HCEC 1CT (cell line): ENCODE results near the gene P3H1.
"Not testable (repeated sequence)": the region's sequence is repeated elsewhere in the genome, so short reads cannot be mapped to it uniquely, and the experiment has no call there.

Experiments used
- DNase-seq: peaks from one replicate; pipeline ENCODE4 v3.0.0-alpha.2; 2017

The P3H1 gene, protein sequence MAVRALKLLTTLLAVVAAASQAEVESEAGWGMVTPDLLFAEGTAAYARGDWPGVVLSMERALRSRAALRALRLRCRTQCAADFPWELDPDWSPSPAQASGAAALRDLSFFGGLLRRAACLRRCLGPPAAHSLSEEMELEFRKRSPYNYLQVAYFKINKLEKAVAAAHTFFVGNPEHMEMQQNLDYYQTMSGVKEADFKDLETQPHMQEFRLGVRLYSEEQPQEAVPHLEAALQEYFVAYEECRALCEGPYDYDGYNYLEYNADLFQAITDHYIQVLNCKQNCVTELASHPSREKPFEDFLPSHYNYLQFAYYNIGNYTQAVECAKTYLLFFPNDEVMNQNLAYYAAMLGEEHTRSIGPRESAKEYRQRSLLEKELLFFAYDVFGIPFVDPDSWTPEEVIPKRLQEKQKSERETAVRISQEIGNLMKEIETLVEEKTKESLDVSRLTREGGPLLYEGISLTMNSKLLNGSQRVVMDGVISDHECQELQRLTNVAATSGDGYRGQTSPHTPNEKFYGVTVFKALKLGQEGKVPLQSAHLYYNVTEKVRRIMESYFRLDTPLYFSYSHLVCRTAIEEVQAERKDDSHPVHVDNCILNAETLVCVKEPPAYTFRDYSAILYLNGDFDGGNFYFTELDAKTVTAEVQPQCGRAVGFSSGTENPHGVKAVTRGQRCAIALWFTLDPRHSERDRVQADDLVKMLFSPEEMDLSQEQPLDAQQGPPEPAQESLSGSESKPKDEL

GRCh38 chr1:42766741-42767509, at the start of gene P3H1, which contains the start of gene C1orf50:
Gene P3H1 (minus strand): TSS chr1:42767028. CDS start chr1:42766971, 57 bp downstream.
Gene C1orf50 (plus strand): TSS chr1:42767249. CDS start chr1:42767312, 63 bp downstream.
- DNase-seq, result peak; percentile 99

- no peak for DNase-seq
Measured at GRCh38 chr1:42815941-42816584, 49.2 kb upstream of the P3H1 start.

GRCh38 chr1:42814815-42815214, 48.0 kb upstream of the P3H1 start:
- DNase-seq, result not testable (repeated sequence)

DNA sequence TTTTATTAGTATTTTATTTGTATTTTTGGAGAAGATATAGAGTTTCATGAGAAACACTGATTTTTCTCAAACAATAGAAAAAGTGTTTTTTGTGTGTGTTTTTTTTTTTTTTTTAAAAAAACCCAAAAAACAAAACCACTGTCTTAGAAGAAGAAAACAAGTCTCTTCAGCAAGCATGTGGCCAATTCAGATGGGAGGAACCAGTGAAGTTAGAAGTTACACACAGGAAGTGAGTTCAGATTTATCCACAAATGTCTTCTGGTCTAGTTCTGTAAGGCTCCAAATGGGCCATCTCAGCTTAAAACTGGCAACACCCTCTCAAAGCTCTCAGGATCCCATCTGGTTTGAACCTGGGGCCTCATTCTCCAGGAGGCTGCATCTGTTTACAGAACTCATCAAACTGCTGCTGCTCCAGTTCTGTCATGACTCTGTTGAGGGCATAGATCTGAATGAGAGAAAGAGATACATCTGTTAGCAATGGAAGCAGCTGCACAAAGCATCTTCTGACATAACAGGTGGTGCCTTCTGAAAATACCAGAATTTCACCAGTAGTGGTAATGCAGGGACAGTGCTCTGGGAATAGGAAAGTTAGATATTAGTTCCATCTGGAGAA, 40.3 kb upstream of the P3H1 start:
- no peak for DNase-seq

- peak; percentile 13 for DNase-seq
Measured at GRCh38 chr1:42806593-42806992, 39.8 kb upstream of the P3H1 start.

GRCh38 chr1:42806171-42806570, 39.3 kb upstream of the P3H1 start:
- DNase-seq, result no peak

DNA sequence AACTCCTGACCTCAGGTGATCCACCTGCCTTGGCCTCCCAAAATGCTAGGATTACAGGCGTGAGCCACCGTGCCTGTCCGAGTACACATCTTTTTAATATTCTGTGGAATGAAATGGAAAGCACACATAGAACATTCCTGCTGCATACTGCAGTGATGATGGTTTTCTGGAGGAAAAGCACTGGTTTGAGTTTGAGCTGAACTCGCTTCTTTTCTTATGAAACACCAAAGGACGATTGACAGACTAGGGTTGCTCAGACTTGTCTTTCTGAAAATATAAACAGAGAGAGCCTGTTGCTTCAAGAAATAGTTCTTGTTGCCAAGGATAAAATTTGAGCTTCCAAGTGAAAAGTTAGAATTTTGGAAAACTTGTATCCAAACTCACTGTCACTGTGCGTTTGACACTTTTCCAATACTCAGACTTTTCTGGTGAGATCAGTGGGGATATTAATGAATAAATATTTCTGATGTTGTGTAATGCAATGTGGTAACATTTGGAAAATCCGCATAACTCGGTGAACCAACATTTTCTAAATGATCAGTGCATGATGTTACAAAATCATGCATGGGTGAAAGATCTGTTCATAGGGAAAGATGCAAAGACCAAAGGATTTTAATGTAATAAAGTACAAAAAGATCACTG, 35.1 kb upstream of the P3H1 start:
- DNase-seq, result no peak

- no peak for DNase-seq
Measured at GRCh38 chr1:42797979-42798378, 31.2 kb upstream of the P3H1 start.

DNA sequence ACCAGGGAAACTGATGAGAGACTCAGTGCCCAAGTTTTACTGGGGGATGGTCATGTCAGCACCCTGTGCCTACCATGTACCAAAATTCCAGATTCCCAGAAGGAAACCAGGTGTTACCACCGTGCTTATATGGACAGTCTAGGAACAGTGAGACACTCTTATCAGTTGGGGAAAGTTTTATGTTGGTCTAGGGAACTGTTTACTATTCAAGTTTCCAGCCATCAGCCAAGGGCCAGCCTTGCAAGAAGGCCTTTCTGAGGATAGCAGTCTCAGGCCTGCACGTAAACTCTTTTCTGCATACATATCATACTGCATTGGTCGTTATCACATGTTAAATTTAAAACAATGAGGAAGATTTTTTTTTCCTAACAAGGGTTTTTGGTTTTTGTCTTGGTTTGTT, 30.6 kb upstream of the P3H1 start:
- DNase-seq, result no peak

DNA sequence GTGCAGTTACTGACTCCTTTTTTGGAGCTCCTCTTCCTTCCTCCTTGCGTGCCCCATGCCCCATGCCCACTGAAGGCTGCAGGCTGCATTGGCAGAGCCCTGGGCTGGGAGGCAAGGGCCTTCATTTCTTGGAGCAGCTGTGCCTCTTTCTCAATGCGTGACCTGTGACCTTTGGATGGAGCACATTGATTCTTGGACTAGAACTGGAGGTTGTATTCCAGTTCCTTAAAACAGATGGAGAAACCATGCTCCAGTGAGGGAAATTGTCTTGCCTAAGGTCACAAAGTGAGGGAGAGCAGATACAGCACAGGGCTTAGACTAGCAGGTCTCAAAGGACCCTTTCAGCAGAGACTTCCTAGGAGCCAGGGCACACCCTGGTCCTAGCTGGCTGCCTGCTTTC, 27.0 kb upstream of the P3H1 start:
- DNase-seq, result peak; percentile 15

GRCh38 chr1:42788021-42788420, 21.2 kb upstream of the P3H1 start:
- DNase-seq, result no peak

DNA sequence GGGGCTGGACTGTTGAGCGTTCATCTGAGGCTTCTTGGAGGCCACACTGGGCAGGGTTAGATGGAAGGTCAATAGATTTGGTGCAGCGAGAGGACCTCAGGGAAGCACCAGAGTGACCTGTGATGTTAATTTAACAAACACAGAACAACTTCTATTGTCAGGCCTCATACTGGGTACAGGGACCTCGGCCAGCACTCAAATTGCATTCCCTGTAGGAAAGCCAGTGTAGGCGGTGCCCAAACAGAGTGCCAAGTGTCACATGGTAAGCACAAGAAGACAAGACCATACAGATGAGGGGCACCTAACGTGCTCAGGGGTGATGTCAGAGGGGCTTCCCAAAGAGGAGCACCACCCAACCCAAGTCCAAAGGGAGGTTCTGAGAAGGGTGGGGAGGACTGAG, 19.3 kb upstream of the P3H1 start:
- no peak for DNase-seq

DNA sequence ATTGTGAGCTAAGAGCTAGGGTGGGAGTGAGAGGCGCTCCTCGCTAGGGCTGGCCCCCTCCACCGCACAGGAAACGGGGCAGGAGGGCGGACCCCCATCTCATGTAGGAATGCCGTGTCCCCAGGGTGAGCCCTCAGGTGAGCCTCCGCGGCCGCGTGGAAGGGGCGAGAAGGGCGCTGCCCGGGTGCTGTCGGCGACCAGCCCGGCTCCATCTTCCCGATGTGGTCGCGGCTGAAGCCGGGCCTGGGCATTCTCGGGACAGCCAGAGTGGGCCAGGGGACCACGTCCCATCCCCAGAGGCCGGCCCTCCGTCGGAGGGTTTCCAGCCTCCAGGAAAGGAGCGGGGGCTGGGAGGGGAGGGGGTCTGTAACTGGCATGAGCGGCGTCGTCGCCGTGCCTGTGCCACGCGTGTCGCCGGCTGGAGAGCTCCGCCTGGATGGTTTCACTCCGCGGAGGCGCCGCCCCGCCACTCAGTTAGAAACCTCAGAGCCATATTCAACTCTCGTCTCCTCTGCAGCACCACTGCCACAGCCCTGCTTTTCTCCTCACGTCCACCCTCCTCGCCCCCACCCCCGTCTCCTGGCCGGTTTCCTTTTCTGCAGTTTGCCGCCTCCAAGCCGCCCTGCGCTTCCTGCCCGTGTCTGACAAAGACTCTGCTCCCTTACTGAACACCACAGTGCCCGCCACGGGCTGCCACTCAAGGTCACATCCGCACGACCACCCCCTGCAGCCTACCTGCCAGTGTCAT, 18.3 kb upstream of the P3H1 start, which contains the start of gene TMEM269:
TMEM269 (plus strand) TSS at position 46 of the 748 bp plus-strand sequence. CDS start 4,903 bp downstream, outside the sequence.
- no peak for DNase-seq

- no peak for DNase-seq
Measured at GRCh38 chr1:42784547-42784945, 17.7 kb upstream of the P3H1 start.

DNA sequence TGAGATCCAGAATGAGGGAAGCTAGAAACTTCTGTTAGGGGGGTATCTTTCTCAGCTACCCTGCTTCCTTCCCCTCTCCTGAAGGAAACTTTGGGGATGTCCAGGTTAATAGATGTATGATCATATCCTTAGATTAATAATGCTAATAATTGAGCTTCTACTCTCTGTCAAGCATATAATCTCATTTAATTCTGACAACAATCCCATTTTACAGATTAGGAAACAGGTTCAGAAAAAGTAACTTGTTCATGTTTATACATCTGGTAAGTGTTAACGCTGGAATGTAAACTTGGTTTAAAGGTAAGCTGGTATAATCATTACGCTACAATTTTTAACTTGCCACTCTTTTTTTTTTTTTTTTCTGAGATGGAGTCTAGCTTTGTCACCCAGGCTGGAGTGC, 16.3 kb upstream of the P3H1 start:
- DNase-seq, result no peak

DNA sequence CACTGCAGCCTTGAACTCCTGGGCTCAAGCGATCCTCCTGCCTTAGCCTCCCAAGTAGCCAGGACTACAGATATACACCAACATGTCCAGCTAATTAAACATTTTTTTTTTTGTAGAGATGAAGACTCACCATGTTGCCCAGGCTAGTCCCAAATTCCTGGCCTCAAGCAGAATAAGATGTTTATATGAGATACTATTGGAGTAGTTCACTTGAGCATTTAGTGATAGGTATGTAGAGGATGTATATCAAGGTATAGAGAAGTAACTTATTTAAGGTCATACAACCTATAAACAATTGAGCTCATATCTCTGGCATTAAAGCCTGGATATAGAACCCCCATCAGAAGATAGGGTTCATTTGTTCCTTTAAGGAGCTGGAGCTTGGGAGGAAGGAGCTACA, 13.3 kb upstream of the P3H1 start:
- DNase-seq, result no peak

DNA sequence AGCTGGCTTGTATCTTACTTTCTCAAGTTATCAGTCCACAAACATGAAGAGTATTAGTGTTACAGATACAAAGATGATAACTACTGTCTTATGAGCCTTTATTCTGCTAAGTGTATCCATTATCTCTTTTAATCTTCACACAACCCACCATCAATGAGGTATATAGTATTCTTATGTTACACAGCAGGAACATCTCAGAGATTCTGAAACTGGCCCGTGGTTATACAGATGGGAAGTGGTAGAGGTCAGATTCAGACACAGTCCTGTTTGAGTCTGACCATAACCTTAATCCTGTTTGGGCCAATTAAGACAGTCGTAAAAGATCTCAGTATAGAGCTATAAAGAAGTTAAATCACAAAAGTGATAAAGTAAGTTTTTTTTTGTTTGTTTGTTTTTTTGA, 12.9 kb upstream of the P3H1 start:
- DNase-seq, result no peak

- DNase-seq, result peak; percentile 26
Measured at GRCh38 chr1:42777852-42778251, 11.0 kb upstream of the P3H1 start.

DNA sequence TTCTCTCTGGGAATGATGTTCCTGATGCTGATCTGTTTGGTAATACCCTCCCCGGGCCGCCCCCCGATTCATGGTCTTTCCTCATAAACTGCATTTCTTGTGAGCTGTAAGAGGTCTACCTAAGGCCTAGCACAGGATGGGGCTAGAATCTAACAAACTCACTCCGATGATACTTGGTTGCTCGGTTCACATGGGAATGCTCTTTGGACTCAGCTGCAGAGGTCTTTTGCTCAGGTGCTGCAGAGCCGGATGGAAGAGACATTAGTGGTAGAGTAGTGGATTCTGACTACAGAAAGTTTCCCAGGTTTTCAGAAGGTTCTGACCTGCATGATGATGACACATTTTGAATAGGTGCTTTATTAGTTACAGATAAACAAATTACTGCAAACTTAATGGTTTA, 9.7 kb upstream of the P3H1 start:
- DNase-seq, result no peak

GRCh38 chr1:42774928-42775526, 8.2 kb upstream of the P3H1 start:
- no peak for DNase-seq

DNA sequence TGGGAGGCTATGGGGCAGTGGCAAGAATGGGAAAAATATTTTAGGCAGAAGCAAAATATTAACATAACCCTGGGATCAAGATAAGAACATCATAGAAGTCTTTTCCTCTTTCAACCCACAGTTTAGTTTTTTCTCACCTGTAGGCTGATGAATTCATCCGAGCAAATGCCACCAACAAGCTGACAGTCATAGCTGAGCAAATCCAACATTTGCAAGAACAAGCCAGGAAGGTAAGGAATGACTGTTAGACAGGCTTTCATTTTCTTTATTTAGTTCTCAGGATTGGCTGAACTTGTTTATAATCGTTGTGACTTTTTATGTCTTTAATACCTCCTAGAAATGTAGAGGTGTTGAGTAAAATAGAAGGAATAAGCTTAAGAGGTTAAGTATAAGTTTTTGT, 6.6 kb upstream of the P3H1 start:
- no peak for DNase-seq
